Activated T-helper 1 cell treated with anti-CD3 and anti-CD28 coated beads, Interleukin-12 subunit alpha, Interleukin-12 subunit beta, Interleukin-2, Interleukin-4 antibody, amounts not matched to agents 30 ng/mL and 10 ng/mL and 1 ng/mL, durations not matched to agents 14 hours and 24 hours and 36 hours (primary cell): ENCODE measurements around the gene MPEG1. TPM values are rescaled to one million over a fixed set of nuclear protein-coding genes. Genes with fewer than 3 reads are reported as not detected.

Source experiments
- DNase-seq: peaks from one replicate; pipeline ENCODE4 v3.0.0; 2021; ENCODE audit warnings: low spot score
- H3K27ac Mint-ChIP-seq: one replicate; pipeline ENCODE4 v1.8.0; 2021; ENCODE audit warnings: mild to moderate bottlenecking, mixed read lengths
- H3K27me3 Mint-ChIP-seq: one replicate; pipeline ENCODE4 v1.8.0; 2022; ENCODE audit warnings: mild to moderate bottlenecking, moderate library complexity, mixed read lengths; ENCODE audit not compliant: insufficient read depth
- H3K36me3 Mint-ChIP-seq: one replicate; pipeline ENCODE4 v1.8.0; 2021; ENCODE audit warnings: low read depth, mixed read lengths
- H3K4me1 Mint-ChIP-seq: one replicate; pipeline ENCODE4 v1.8.0; 2021; ENCODE audit warnings: low read depth, mixed read lengths
- H3K4me3 Mint-ChIP-seq: one replicate; pipeline ENCODE4 v1.8.0; 2021; ENCODE audit warnings: mild to moderate bottlenecking, moderate library complexity, mixed read lengths
- H3K9me3 Mint-ChIP-seq: one replicate; pipeline ENCODE4 v1.8.0; 2021; ENCODE audit warnings: mixed read lengths
- intact Hi-C: fragments of 100-400 bp; cut with micrococcal nuclease; formaldehyde crosslinking; loops from one replicate; pipeline ENCODE4 v1.15.1; 2024
- total RNA-seq: library from RNA; stranded (reverse); gene quantifications from 2 replicates; pipeline ENCODE4 v1.2.3, GENCODE V29; 2022

The MPEG1 gene
- total RNA-seq, 1 donor from 2014 or later = not detected

DNA sequence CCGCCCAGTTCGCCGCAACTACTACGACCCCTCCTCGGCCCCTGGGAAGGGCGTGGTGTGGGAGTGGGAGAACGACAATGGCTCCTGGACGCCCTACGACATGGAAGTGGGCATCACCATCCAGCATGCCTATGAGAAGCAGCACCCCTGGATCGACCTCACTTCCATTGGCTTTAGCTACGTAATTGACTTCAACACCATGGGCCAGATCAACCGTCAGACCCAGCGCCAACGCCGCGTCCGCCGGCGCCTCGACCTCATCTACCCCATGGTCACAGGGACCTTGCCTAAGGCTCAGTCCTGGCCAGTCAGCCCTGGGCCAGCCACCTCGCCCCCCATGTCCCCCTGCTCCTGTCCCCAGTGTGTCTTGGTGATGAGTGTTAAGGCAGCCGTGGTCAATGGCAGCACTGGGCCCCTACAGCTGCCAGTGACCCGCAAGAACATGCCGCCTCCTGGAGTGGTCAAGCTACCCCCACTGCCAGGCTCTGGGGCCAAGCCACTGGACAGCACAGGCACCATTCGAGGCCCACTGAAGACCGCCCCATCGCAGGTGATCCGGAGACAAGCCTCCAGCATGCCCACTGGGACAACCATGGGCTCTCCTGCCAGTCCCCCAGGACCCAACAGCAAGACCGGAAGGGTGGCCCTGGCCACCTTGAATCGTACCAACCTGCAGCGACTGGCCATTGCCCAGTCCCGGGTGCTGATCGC, 30.8 kb downstream of the MPEG1 start:
- no peak overlapping the region for H3K4me3 Mint-ChIP-seq
- no peak overlapping the region for H3K27ac Mint-ChIP-seq
- intact Hi-C loops = no loop called here
- peaks cover 5% of the 10 kb centered on the region for H3K27me3 Mint-ChIP-seq
- DNase-seq = no peak
- H3K36me3 Mint-ChIP-seq = no peaks in the 10 kb centered on the region
- H3K9me3 Mint-ChIP-seq = peaks cover 10% of the 10 kb centered on the region
- no peaks in the 10 kb centered on the region for H3K4me1 Mint-ChIP-seq

DNA sequence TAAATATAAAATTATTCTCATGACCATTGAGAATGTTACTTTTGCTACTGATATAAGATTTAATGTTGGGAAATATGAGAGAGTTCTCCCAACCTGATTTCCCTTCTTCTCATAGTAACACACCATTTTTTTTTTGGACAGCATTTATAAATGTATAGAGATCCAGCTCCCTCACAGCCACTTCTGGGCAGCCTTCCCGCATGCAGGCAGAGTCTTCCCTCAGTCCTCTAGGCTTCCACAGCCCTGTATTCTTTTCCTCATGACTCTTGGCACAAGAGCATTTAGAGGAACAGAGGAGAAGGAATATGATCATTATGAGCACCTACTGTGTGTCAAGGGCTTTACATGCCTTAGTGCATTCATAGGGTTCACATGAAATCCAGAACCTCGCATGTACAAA, 31.8 kb downstream of the MPEG1 start:
- Mint-ChIP-seq H3K4me3 (no peak overlapping the region), H3K27me3 (peaks cover 6% of the 10 kb centered on the region), H3K9me3 (peaks cover 10% of the 10 kb centered on the region), H3K4me1 (no peaks in the 10 kb centered on the region), H3K36me3 (no peaks in the 10 kb centered on the region), H3K27ac (no peak overlapping the region)
- intact Hi-C loops = no loop called here
- no peak for DNase-seq

DNA sequence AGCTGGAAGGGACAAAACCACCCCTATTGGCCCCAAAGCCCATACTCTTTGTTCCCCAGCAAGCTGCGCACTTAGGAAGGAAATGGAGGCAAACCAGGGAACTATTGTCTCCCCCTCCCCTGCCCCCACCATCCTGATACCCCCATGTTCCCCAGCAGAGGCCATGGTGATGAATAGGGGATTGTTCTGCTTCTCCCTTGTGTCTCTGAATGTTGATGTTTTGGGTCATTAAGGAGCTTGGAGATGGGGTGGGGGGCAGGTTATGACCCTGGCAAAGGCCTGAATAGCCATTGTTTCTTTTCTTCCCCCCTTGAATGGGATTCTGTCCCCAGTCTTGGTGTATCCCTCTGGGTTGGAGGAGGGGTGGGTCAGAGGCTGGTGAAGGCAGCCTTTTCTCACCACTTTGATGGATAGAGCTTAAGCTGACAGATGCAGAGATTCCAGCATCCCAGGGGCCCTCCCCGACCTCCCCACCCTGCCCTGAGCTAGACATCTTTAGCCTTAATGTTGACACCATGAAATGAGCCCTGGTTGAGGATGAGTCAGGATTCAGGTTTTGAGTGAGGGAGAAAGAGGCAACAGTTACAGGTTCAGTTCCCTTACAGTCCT, 32.5 kb downstream of the MPEG1 start:
- Mint-ChIP-seq H3K27me3 (peaks cover 11% of the 10 kb centered on the region), H3K27ac (no peak overlapping the region), H3K9me3 (peaks cover 10% of the 10 kb centered on the region), H3K4me1 (no peaks in the 10 kb centered on the region), H3K36me3 (no peaks in the 10 kb centered on the region), H3K4me3 (no peak overlapping the region)
- no peak for DNase-seq
- intact Hi-C loops = no loop called here

DNA sequence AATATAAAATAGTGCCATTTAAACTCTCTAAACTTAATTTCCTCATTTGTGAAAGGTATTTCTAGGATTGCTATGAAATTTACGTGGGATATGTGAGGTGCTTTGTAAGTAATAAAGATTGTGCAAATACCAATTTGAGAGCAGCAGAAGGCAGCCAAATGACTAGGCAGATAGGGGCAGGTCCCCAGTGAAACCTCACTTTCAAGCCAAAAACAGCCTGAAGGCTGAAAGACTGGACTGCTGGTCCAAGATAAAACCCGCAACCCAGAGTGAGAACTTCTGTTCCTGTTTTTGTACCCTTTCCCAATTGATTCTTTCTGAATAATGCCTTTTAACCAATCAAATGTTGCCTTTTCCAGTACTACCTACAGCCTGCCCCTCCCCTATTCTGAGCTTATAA, 33.6 kb downstream of the MPEG1 start:
- Mint-ChIP-seq H3K27me3 (peaks cover 22% of the 10 kb centered on the region), H3K36me3 (no peaks in the 10 kb centered on the region), H3K9me3 (peaks cover 10% of the 10 kb centered on the region), H3K4me1 (no peaks in the 10 kb centered on the region), H3K27ac (no peak overlapping the region), H3K4me3 (no peak overlapping the region)
- intact Hi-C loops = no loop called here
- DNase-seq = no peak

DNA sequence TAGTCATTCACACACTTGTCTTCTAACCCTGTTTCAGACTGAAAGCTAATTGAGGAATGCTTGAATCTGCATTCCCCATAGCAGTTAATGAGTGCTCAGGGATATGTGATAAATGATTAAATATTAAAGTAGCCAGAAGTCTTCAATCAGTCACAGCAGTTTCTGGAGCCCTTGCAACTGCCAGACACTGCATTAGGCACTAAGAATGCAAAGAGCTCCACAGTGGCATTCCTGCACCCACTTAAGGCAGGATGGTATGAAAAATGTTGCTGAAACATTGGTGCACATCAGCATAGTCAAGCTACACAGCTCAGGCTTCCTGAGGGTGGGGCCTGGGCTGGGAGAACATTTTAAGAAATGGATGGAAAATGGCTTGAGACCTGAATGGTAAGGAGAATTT, 34.3 kb downstream of the MPEG1 start:
- Mint-ChIP-seq H3K9me3 (peaks cover 10% of the 10 kb centered on the region), H3K4me3 (no peak overlapping the region), H3K36me3 (no peaks in the 10 kb centered on the region), H3K4me1 (no peaks in the 10 kb centered on the region), H3K27ac (no peak overlapping the region), H3K27me3 (peaks cover 26% of the 10 kb centered on the region)
- DNase-seq = no peak
- intact Hi-C loops = no loop called here

DNA sequence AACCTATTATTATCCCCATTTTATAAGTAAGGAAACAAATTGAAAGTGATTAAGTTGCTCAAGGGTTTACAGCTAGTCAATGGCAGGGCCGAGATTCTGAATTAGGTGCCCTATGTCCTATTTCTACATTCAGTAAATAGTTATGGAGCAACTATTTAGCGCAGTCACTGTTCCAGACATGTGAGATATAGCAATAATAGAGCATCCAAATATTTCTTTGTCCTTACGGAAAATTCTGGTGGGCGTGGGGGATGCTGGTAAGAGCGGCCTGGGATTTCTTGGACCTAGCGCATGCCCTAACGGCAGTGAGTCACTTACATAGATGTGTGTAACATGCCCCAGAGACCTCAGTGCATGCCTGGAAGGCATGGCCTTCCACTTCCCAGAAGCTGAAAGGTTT, 36.4 kb downstream of the MPEG1 start:
- Mint-ChIP-seq H3K36me3 (no peaks in the 10 kb centered on the region), H3K4me3 (no peak overlapping the region), H3K9me3 (peaks cover 10% of the 10 kb centered on the region), H3K27ac (no peak overlapping the region), H3K27me3 (peaks cover 34% of the 10 kb centered on the region), H3K4me1 (peaks cover 8% of the 10 kb centered on the region)
- DNase-seq = no peak
- intact Hi-C loops = no loop called here

DNA sequence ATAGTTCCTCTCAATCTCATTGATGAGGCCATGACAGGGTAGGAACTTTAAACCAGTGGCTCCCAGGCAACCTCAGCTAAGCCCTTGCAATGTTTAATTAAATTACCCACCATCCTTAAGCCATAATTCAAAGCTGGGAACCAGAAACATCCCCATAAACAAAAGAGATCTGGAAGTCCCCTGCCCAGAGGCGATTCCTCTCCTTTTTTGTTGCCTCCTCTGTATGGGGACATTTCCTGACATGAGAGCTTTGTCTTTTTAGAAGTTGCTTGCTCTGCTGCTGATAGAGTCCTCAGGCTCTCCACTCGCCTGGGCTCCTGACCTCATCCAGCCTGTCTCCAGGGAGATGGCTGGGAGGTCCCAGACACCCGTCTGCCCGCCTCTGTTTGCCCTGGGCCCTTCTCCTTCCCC, 37.6 kb downstream of the MPEG1 start:
- Mint-ChIP-seq H3K4me1 (peaks cover 8% of the 10 kb centered on the region), H3K36me3 (no peaks in the 10 kb centered on the region), H3K27ac (no peak overlapping the region), H3K27me3 (peaks cover 34% of the 10 kb centered on the region), H3K4me3 (no peak overlapping the region), H3K9me3 (peaks cover 10% of the 10 kb centered on the region)
- intact Hi-C loops = no loop called here
- DNase-seq = no peak

DNA sequence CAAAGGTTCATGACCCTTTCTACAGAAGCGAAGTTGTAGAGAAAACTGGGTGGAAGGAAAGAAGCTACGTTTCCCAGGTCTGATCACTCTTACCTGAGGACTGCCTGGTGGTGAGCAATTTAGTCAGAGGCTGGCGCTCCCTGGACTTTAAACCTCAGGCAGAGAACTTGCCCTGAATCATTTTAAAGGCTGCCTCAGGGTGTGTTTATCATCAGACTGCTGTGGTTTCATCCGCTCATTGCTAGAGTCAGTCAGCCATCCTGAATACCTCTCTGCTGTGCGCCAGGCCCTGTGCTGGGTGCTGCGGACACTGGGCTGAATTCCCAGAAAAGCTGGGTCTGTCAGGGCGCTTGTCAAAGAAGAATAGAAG, 38.1 kb downstream of the MPEG1 start:
- intact Hi-C loops = no loop called here
- Mint-ChIP-seq H3K27me3 (peaks cover 34% of the 10 kb centered on the region), H3K4me3 (no peak overlapping the region), H3K4me1 (peaks cover 8% of the 10 kb centered on the region), H3K9me3 (peaks cover 8% of the 10 kb centered on the region), H3K36me3 (no peaks in the 10 kb centered on the region), H3K27ac (no peak overlapping the region)
- DNase-seq = no peak

DNA sequence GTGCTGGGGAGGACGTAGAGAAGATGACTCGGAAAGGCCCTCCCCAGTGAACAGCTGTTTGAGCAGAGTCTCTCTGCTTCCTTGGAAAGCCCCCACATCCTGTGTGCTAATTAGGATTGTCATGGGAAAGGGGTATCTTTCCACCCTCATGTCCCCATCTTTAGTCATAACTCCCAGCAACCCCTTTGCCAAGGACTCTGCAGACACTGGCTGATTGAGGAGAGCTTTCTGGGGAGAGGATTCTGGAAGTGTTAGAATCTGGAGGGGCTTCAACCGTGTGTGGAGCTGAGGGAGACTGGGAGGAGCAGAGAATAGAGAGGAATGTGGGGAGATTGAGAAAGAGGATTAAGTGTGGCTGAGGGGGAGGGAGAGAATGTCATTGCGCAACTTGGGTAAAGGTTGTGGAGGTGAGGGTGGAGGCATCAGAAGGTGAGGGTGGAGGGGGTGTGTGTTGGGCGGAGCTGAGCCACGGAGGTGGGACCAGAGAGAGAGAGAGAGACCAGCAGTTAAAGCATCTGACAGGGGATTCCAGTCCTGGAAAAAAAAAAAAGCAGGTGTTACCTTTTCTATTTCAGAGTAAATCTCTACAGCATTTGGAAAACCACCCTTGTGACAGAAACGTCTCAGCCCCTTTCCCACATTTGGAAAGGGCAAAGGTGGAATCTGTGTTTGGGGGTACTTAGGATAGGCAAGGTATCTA, 38.6 kb downstream of the MPEG1 start:
- no peak overlapping the region for H3K4me3 Mint-ChIP-seq
- intact Hi-C loops = loop anchor here (2.0 kb wide), 1 partner anchor 377 kb away; no protein-coding TSS in a partner anchor
- H3K36me3 Mint-ChIP-seq = no peaks in the 10 kb centered on the region

DNA sequence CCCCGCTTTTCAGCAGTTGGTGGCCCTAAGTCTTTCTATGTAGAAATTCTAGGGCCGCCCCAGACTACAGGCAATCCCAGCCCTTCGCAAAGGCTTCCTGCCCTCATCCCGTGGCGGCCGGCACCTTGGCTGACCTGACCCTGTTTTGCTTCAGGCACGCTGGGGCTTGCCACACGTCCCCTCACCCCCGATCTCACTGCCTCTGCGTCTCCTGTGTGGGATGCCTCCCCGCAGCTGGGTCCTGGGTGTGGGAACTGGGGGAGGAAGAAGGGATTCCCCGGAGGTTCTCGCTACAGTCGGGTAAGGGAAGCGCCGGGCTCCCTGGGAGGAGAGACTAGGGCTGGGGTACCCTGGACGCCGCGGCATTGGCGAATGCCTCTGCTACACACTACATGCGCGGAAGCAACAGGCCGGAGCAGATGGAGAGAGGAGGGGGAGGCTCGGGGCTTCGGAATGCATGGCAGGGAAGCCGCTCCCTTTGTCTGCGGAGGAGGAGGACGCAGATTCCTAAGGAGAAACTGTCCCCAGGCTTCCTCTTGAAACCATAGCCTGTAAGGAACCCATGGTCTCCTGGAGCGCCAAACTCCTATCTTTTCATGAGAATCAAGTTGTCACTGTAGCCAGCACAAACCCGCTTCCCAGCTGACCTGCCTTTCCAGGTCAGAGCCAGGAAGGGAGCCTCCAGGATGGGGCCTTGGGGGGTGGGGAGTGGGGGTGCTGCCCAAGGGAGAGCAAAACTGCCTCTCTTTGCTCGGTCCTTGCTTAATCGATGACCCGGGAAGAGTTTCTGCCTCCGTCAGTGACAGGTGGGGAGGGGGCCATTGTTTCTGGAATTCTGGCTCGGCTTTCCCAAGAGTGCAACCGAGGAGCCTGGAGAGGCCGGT, 39.4 kb downstream of the MPEG1 start:
- Mint-ChIP-seq H3K4me1 (peaks cover 8% of the 10 kb centered on the region), H3K27ac (no peak overlapping the region), H3K27me3 (peaks cover 34% of the 10 kb centered on the region), H3K36me3 (no peaks in the 10 kb centered on the region), H3K9me3 (no peaks in the 10 kb centered on the region), H3K4me3 (peak overlapping the region; percentile 85)
- intact Hi-C loops = loop anchor here (2.0 kb wide), 1 partner anchor 377 kb away; no protein-coding TSS in a partner anchor
- no peak for DNase-seq

More for the DNA sequence above, 38.6 kb downstream of the MPEG1 start:
- DNase-seq = no peak
- Mint-ChIP-seq H3K27ac (no peak overlapping the region), H3K4me1 (peaks cover 8% of the 10 kb centered on the region), H3K27me3 (peaks cover 34% of the 10 kb centered on the region), H3K9me3 (peaks cover 4% of the 10 kb centered on the region)

DNA sequence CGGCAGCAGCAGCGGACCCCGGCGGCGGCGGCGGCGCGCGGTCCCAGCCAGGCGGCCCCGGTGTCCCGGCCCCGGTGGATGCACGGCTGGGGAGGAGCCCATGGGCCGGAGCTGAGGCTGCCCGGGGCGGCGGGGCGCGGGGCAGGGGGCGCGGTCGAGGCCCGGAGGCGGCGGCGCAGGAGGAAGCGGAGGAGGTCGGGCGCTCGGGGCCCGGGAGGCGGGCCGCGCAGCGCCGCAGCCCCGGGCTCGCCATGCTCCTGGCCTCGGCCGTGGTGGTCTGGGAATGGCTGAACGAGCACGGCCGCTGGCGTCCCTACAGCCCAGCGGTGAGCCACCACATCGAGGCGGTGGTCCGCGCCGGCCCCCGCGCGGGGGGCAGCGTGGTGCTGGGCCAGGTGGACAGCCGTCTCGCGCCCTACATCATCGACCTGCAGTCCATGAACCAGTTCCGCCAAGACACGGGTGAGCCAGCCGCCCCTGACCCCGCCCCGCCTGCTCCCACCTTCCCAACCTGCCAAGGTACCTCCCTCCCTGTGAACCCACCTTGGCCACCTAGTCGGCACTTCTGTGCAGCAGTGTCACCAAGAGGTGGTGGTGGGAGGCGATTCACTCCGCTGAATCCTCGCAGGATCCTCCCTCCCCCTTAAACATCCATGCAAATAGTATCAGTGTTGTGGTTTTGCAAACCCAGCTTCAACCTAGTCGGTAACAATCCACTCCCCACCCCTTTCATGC, 40.2 kb downstream of the MPEG1 start:
- DNase-seq = peak; percentile 12
- peaks cover 34% of the 10 kb centered on the region for H3K27me3 Mint-ChIP-seq
- H3K9me3 Mint-ChIP-seq = no peaks in the 10 kb centered on the region
- peaks cover 8% of the 10 kb centered on the region for H3K4me1 Mint-ChIP-seq
- H3K27ac Mint-ChIP-seq = no peak overlapping the region
- no peaks in the 10 kb centered on the region for H3K36me3 Mint-ChIP-seq
- H3K4me3 Mint-ChIP-seq = peak overlapping the region; percentile 85
- intact Hi-C loops = loop anchor here (2.0 kb wide), 1 partner anchor 378 kb away; no protein-coding TSS in a partner anchor
